OCI-LY3 (cell line): ENCODE measurements around the gene NCKAP5.

ENCODE experiments used
- H2AFZ ChIP-seq: fragments of 200-600, 300-600 bp; shearing (Covaris generic); 2 replicates; pipeline ENCODE4 v1.6.0; 2014; ENCODE audit warnings: antibody characterized with exemption, low read depth, low read length
- H3K27ac ChIP-seq: fragments of 200-600, 300-600 bp; sonication (generic); 2 replicates; pipeline ENCODE4 v1.5.1; 2014; ENCODE audit warnings: mild to moderate bottlenecking, low read length, moderate library complexity, mixed read lengths
- H3K27me3 ChIP-seq: fragments of 200-600, 300-600 bp; sonication (generic); 2 replicates; pipeline ENCODE4 v1.6.1; 2014; ENCODE audit warnings: low read depth, low read length, mixed read lengths
- H3K36me3 ChIP-seq: fragments of 200-600, 300-600 bp; sonication (generic); replicated peaks from 2 replicates; pipeline ENCODE3; 2014; ENCODE audit warnings: low read depth, low read length, mixed read lengths
- H3K4me1 ChIP-seq: fragments of 300-600, 200-600 bp; sonication (generic); 2 replicates; pipeline ENCODE4 v1.6.1; 2014; ENCODE audit warnings: low read length, mixed read lengths
- H3K4me2 ChIP-seq: fragments of 200-600, 300-600 bp; sonication (generic); 2 replicates; pipeline ENCODE4 v1.6.1; 2014; ENCODE audit warnings: low read length, mixed read lengths
- H3K4me3 ChIP-seq: fragments of 300-600, 200-600 bp; sonication (generic); 2 replicates; pipeline ENCODE4 v1.5.1; 2014; ENCODE audit warnings: antibody characterized with exemption, mild to moderate bottlenecking, low read length, moderate library complexity
- H3K79me2 ChIP-seq: fragments of 300-600, 200-600 bp; shearing (Covaris generic); 2 replicates; pipeline ENCODE4 v1.6.1; 2014; ENCODE audit warnings: mild to moderate bottlenecking, low read length, mixed read lengths
- H3K9ac ChIP-seq: fragments of 300-600, 200-600 bp; shearing (Covaris generic); 2 replicates; pipeline ENCODE4 v1.6.0; 2014; ENCODE audit warnings: mild to moderate bottlenecking, low read length, moderate library complexity
- H3K9me3 ChIP-seq: fragments of 200-600, 300-600 bp; shearing (Covaris generic); 2 replicates; pipeline ENCODE4 v1.6.1; 2014; ENCODE audit warnings: low read length, mixed read lengths; ENCODE audit not compliant: insufficient read depth
- H4K20me1 ChIP-seq: fragments of 200-600, 300-600 bp; sonication (generic); 2 replicates; pipeline ENCODE4 v1.6.1; 2016; ENCODE audit warnings: low read length, mixed read lengths; ENCODE audit not compliant: insufficient read depth
- EZH2phosphoT487 ChIP-seq: fragments of 200-600 bp; shearing (Covaris generic); IDR thresholded peaks from 2 replicates; pipeline ENCODE4 v1.6.1; 2018; ENCODE audit warnings: antibody characterized with exemption, mixed run types, low read depth
- TF ChIP-seq, protein P1 (sequence below): fragments of 200-600, 300-600 bp; sonication (generic); IDR thresholded peaks from 2 replicates; pipeline ENCODE4 v1.5.1; 2014; ENCODE audit warnings: antibody characterized with exemption, low read length, low read depth

Gene NCKAP5

DNA sequence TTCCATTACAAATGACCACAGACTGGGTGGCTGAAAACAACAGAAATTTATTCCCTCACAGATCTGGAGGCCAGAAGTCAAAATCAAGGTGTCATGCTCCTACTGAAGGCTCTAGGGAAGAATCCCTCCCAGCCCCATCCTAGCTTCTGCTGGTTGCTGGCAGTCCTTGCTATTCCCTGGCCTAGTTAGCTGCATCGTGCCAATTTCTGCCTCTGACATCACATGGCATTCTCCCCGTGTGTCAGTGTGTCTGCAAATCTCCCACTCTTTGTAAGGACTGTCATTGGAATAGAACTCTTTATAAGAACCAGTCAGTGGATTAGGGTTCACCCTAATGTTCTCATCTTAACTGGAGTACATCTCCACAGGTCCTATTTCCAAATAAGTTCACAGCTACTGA, 30.5 kb upstream of the NCKAP5 start:
- H3K4me3 ChIP-seq: no peak overlapping the region
- H3K36me3 ChIP-seq: no peaks in the 10 kb centered on the region
- H4K20me1 ChIP-seq: no peaks in the 10 kb centered on the region
- no peak overlapping the region for H2AFZ ChIP-seq
- no peaks in the 10 kb centered on the region for H3K9me3 ChIP-seq
- TF ChIP-seq, protein P1, sequence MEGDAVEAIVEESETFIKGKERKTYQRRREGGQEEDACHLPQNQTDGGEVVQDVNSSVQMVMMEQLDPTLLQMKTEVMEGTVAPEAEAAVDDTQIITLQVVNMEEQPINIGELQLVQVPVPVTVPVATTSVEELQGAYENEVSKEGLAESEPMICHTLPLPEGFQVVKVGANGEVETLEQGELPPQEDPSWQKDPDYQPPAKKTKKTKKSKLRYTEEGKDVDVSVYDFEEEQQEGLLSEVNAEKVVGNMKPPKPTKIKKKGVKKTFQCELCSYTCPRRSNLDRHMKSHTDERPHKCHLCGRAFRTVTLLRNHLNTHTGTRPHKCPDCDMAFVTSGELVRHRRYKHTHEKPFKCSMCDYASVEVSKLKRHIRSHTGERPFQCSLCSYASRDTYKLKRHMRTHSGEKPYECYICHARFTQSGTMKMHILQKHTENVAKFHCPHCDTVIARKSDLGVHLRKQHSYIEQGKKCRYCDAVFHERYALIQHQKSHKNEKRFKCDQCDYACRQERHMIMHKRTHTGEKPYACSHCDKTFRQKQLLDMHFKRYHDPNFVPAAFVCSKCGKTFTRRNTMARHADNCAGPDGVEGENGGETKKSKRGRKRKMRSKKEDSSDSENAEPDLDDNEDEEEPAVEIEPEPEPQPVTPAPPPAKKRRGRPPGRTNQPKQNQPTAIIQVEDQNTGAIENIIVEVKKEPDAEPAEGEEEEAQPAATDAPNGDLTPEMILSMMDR: no peak
- TF ChIP-seq EZH2phosphoT487: no peak
- no peak overlapping the region for H3K4me2 ChIP-seq
- H3K27ac ChIP-seq: no peak overlapping the region
- no peaks in the 10 kb centered on the region for H3K79me2 ChIP-seq
- H3K27me3 ChIP-seq: peaks cover 2% of the 10 kb centered on the region; the same call in 1 of the 2 replicates
- H3K9ac ChIP-seq: no peak overlapping the region
- no peaks in the 10 kb centered on the region for H3K4me1 ChIP-seq

DNA sequence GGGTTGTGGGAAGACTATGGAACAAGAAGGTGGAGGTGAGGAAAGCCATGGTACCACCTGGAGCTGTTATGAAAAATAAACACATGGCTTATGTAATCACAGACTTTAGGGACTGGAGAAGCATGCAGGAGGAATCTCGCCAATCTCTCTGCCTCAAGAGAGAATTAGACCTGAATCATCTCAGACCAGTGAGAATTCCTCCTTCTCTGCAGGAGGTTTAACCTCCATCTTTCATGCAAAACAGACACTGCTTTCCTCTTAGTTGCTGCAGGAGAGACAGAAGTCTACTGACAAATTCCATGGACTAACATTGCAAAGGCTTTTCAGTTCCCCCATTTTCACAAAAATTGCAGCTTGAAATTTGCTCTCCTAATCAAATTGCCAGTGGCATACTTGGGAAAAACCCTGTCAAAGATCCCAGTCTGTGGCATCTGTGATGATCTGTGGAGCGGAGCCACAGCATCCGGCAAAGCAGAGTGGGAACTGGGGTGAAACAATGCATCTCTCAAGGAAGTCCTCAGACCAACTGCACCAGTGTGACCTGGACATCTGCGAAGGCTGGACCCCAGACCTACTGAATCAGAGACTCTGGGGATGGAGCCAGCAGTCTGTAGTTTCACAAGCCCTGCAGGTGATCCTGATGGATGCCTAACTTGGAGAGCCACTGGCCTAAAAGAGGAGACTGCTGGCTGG, 28.6 kb upstream of the NCKAP5 start:
- H3K9me3 ChIP-seq: no peaks in the 10 kb centered on the region
- H3K9ac ChIP-seq: no peak overlapping the region
- no peaks in the 10 kb centered on the region for H3K79me2 ChIP-seq
- H3K27me3 ChIP-seq: peaks cover 13% of the 10 kb centered on the region; the same call in 1 of the 2 replicates
- no peaks in the 10 kb centered on the region for H4K20me1 ChIP-seq
- no peak overlapping the region for H2AFZ ChIP-seq
- H3K4me1 ChIP-seq: no peaks in the 10 kb centered on the region
- H3K27ac ChIP-seq: no peak overlapping the region
- H3K4me3 ChIP-seq: no peak overlapping the region
- TF ChIP-seq, protein P1: no peak
- no peak for TF ChIP-seq EZH2phosphoT487
- no peak overlapping the region for H3K4me2 ChIP-seq
- H3K36me3 ChIP-seq: no peaks in the 10 kb centered on the region

DNA sequence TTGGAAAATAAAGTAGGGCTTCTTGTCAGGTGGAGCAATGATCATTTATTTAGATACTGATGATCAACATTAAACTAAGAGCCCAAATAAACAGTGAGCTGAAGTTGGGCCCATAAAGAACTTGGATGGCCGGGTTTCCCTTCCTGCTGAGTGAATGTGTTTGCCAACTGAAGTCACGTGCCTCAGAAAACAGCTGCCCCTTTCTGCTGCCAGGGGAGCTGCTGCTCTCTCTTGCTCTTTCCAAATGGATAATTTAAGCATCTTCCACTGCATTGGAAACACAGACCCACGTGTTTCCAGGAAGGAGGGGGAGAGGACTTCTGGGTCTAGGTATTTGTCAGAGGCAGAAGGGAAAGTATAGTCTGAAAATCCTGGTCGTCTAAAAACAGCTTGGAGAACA, 22.9 kb upstream of the NCKAP5 start:
- H3K27ac ChIP-seq: no peak overlapping the region
- H3K4me3 ChIP-seq: no peak overlapping the region
- H3K4me2 ChIP-seq: no peak overlapping the region
- no peaks in the 10 kb centered on the region for H4K20me1 ChIP-seq
- TF ChIP-seq, protein P1: no peak
- TF ChIP-seq EZH2phosphoT487: no peak
- peaks cover 13% of the 10 kb centered on the region; the same call in 1 of the 2 replicates for H3K27me3 ChIP-seq
- no peaks in the 10 kb centered on the region for H3K9me3 ChIP-seq
- no peaks in the 10 kb centered on the region for H3K36me3 ChIP-seq
- H3K9ac ChIP-seq: no peak overlapping the region
- H3K4me1 ChIP-seq: no peaks in the 10 kb centered on the region
- no peaks in the 10 kb centered on the region for H3K79me2 ChIP-seq
- H2AFZ ChIP-seq: no peak overlapping the region

DNA sequence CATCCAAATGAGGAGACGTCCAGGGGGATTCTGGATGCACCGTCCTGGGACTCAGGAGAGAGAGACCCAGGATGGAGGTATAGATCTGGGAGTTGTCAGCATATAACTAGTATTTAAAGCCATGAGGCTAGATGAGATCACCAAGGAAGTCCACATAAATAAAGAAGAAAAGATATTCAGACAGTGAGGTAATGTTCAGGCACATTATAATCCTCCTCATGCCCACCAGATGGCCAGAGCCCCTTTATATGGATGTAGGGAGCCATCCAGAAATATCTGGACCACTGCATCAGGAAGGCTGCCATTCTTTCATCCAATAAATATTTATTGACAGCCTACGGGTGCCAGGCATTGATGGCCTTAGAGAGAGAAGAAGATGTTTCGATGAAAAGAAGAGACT, 21.2 kb upstream of the NCKAP5 start:
- Histone ChIP-seq H3K27ac (no peak overlapping the region), H3K9ac (no peak overlapping the region), H3K4me2 (no peak overlapping the region), H3K27me3 (peaks cover 13% of the 10 kb centered on the region; the same call in 1 of the 2 replicates), H2AFZ (no peak overlapping the region), H3K9me3 (no peaks in the 10 kb centered on the region), H4K20me1 (no peaks in the 10 kb centered on the region), H3K36me3 (no peaks in the 10 kb centered on the region), H3K79me2 (no peaks in the 10 kb centered on the region), H3K4me1 (no peaks in the 10 kb centered on the region), H3K4me3 (no peak overlapping the region)
- TF ChIP-seq EZH2phosphoT487: no peak
- TF ChIP-seq, protein P1: no peak
